Measurements from ENCODE around the gene MRPL53.

- no peak for TF ChIP-seq CTCF (IDR thresholded peaks at IDR 0.05; ENCODE audit: low read depth, low read length)
- TF ChIP-seq EZH2phosphoT487 (IDR thresholded peaks at IDR 0.05; ENCODE audit: low read depth): no peak
Measured at GRCh38 chr2:74499267-74499939, 26.9 kb upstream of the MRPL53 start, which contains the start of gene LBX2.
